Activated CD8-positive, alpha-beta T cell treated with anti-CD3 and anti-CD28 coated beads for 36 hours (primary cell): ENCODE data around the gene NRTN. TPM values are rescaled to one million over a fixed set of nuclear protein-coding genes. Genes with fewer than 3 reads are reported as not detected.
"Not testable (repeated sequence)": the region's sequence is repeated elsewhere in the genome, so short reads cannot be mapped to it uniquely, and the experiment has no call there.

Experiments
- ATAC-seq: fragments of 200-7000 bp; cut with Tn5 transposase; one replicate; pipeline ENCODE4 v1.10.0; 2021; ENCODE audit warnings: mild to moderate bottlenecking, moderate library complexity
- CTCF ChIA-PET: fragments of 350-600 bp; sonication (Branson Sonifier 250); formaldehyde crosslinking; loops from one replicate; lab custom pipeline; 2021; ENCODE audit warnings: antibody characterized with exemption; lab: Charles Lee
- POLR2A ChIA-PET: fragments of 350-600 bp; sonication (Branson Sonifier 250); formaldehyde crosslinking; loops from one replicate; lab custom pipeline; 2021; ENCODE audit warnings: antibody characterized with exemption; lab: Charles Lee
- DNase-seq: peaks from one replicate; pipeline ENCODE4 v3.0.0-alpha.2; 2020
- H3K27ac Mint-ChIP-seq: one replicate; pipeline ENCODE4 v1.8.0; 2021; ENCODE audit warnings: mild to moderate bottlenecking, mixed read lengths
- H3K27me3 Mint-ChIP-seq: one replicate; pipeline ENCODE4 v1.8.0; 2021; ENCODE audit warnings: mixed read lengths
- H3K36me3 Mint-ChIP-seq: one replicate; pipeline ENCODE4 v1.8.0; 2021; ENCODE audit warnings: low read depth, mixed read lengths
- H3K4me1 Mint-ChIP-seq: one replicate; pipeline ENCODE4 v1.8.0; 2021; ENCODE audit warnings: low read depth, mixed read lengths
- H3K4me3 Mint-ChIP-seq: one replicate; pipeline ENCODE4 v1.8.0; 2021; ENCODE audit warnings: mild to moderate bottlenecking, moderate library complexity, mixed read lengths
- H3K9me3 Mint-ChIP-seq: one replicate; pipeline ENCODE4 v1.8.0; 2021; ENCODE audit warnings: mixed read lengths
- CTCF ChIP-seq: fragments of 200-600 bp; IDR thresholded peaks from one replicate; pipeline ENCODE4 v1.8.0; 2022; ENCODE audit warnings: antibody characterized with exemption, mild to moderate bottlenecking
- intact Hi-C: fragments of 100-400 bp; cut with micrococcal nuclease; formaldehyde crosslinking; loops from one replicate; pipeline ENCODE4 v1.10.0; 2022
- total RNA-seq, 2 experiments: library from RNA; stranded (reverse); gene quantifications; one replicate each; pipeline ENCODE4 v1.2.3, GENCODE V29; 2021

The NRTN gene
- total RNA-seq, 2 experiments from 2014 or later: 0.72 TPM; not detected in 1

DNA sequence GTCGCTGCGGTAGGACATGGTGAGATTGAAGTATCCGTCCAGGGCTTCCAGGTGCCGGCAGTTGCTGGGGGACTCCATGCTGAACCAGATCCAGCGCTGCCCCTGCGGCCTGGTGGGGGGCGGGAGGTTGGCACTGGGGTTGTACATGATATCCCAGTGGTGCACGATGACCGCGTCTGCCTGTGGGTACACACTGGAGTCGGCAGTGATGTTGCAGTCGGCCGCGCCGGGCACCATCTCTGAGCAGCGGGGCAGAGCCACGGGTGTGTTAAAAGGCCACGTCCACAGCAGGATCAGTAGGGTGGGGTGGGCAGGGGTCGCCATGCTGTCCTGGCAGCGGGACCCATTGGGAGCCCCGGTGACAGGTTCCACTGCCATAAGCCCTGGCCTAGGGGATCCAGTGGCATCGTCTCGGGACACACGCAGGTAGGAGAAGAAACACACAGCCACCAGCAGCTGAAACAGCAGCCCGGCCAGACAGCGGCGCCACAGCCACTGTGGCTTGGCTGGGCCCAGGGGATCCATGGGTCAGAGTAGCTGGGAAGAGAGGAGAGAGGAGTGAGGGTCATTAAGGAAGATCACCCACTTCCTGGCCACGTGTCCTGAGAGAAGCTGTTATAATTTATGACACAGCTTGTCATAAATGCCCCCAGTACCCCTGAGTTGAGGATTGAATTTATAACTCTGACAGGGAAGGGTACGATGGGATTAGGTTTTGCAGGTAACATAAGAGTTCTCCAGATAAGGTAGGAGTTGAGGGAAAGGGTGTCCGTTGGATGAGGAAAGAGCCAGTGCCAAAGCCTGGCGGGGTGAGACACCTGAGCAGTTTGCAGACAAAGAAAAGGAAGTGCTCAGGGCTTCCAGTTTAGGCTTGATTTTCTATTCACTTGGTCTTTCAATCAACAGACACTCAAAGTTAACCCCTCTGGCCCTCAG, 62.6 kb downstream of the NRTN start:
- ChIA-PET POLR2A (no interaction called here), CTCF (interaction anchor here (1.4 to 1.5 kb wide), 2 partner anchors 63 kb away, joined by 4 read pairs; no protein-coding TSS in a partner anchor)
- no peak overlapping the region for H3K27ac Mint-ChIP-seq
- TF ChIP-seq CTCF: no peak
- no peaks in the 10 kb centered on the region for H3K36me3 Mint-ChIP-seq
- no peaks in the 10 kb centered on the region for H3K9me3 Mint-ChIP-seq
- H3K4me1 Mint-ChIP-seq: no peaks in the 10 kb centered on the region
- no peak for ATAC-seq
- H3K27me3 Mint-ChIP-seq: no peaks in the 10 kb centered on the region
- DNase-seq: no peak
- intact Hi-C loops: no loop called here
- H3K4me3 Mint-ChIP-seq: no peak overlapping the region

- no peak for TF ChIP-seq CTCF
- ATAC-seq: no peak
- ChIA-PET POLR2A (no interaction called here), CTCF (interaction anchor here (2.4 kb wide), 1 partner anchor 67 kb away, joined by 7 read pairs; no protein-coding TSS in a partner anchor)
- Mint-ChIP-seq H3K4me3 (no peak overlapping the region), H3K27ac (no peak overlapping the region), H3K4me1 (no peaks in the 10 kb centered on the region), H3K36me3 (no peaks in the 10 kb centered on the region), H3K9me3 (no peaks in the 10 kb centered on the region), H3K27me3 (no peaks in the 10 kb centered on the region)
- DNase-seq: no peak
- intact Hi-C loops: no loop called here
Measured at GRCh38 chr19:5870986-5871394, 66.1 kb downstream of the NRTN start.

- intact Hi-C loops: no loop called here
- no peaks in the 10 kb centered on the region for H3K27me3 Mint-ChIP-seq
- no peaks in the 10 kb centered on the region for H3K4me1 Mint-ChIP-seq
- ATAC-seq (no peak), DNase-seq (no peak)
- H3K36me3 Mint-ChIP-seq: no peaks in the 10 kb centered on the region
- no peak for TF ChIP-seq CTCF
- H3K4me3 Mint-ChIP-seq: no peak overlapping the region
- ChIA-PET CTCF (interaction anchor here (0.8 kb wide), 1 partner anchor 70 kb away, joined by 3 read pairs; no protein-coding TSS in a partner anchor), POLR2A (no interaction called here)
- H3K9me3 Mint-ChIP-seq: no peaks in the 10 kb centered on the region
- no peak overlapping the region for H3K27ac Mint-ChIP-seq
Measured at GRCh38 chr19:5873617-5874199, 68.8 kb downstream of the NRTN start.

- H3K4me3 Mint-ChIP-seq, H3K4me1 Mint-ChIP-seq, CTCF ChIA-PET, intact Hi-C loops, DNase-seq, POLR2A ChIA-PET, H3K9me3 Mint-ChIP-seq, H3K27ac Mint-ChIP-seq, ATAC-seq, H3K27me3 Mint-ChIP-seq, H3K36me3 Mint-ChIP-seq: not testable (repeated sequence)
Measured at GRCh38 chr19:5874496-5874895, 69.6 kb downstream of the NRTN start.

GRCh38 chr19:5877427-5877826, 72.6 kb downstream of the NRTN start:
- Mint-ChIP-seq H3K27me3 (peaks cover 10% of the 10 kb centered on the region), H3K4me1 (no peaks in the 10 kb centered on the region), H3K27ac (no peak overlapping the region), H3K4me3 (no peak overlapping the region), H3K9me3 (no peaks in the 10 kb centered on the region), H3K36me3 (no peaks in the 10 kb centered on the region)
- TF ChIP-seq CTCF: no peak
- DNase-seq (no peak), ATAC-seq (no peak)
- intact Hi-C loops: no loop called here
- POLR2A ChIA-PET: no interaction called here
- CTCF ChIA-PET: interaction anchor here (1.1 kb wide), 1 partner anchor 73 kb away, joined by 3 read pairs; the partner anchor contains the start of gene NRTN
